ENCODE data around the gene NRIP1. TPM values are rescaled to one million over a fixed set of nuclear protein-coding genes. Genes with fewer than 3 reads are reported as not detected.
"Not testable (repeated sequence)": the region's sequence is repeated elsewhere in the genome, so short reads cannot be mapped to it uniquely, and the experiment has no call there.

Gene NRIP1
- total and polyA plus RNA-seq, 2 of the 13 experiments (the other 11 are each of a cell fraction or from before 2014, with no cell fraction given) = 21.0 to 69.0 TPM

- TF ChIP-seq, protein P1, sequence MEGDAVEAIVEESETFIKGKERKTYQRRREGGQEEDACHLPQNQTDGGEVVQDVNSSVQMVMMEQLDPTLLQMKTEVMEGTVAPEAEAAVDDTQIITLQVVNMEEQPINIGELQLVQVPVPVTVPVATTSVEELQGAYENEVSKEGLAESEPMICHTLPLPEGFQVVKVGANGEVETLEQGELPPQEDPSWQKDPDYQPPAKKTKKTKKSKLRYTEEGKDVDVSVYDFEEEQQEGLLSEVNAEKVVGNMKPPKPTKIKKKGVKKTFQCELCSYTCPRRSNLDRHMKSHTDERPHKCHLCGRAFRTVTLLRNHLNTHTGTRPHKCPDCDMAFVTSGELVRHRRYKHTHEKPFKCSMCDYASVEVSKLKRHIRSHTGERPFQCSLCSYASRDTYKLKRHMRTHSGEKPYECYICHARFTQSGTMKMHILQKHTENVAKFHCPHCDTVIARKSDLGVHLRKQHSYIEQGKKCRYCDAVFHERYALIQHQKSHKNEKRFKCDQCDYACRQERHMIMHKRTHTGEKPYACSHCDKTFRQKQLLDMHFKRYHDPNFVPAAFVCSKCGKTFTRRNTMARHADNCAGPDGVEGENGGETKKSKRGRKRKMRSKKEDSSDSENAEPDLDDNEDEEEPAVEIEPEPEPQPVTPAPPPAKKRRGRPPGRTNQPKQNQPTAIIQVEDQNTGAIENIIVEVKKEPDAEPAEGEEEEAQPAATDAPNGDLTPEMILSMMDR (CRISPR knock-in tag; IDR thresholded peaks at IDR 0.05) = 0 out of 2 replicates have a peak, but pooled peaks have one; percentile 8
- TF ChIP-seq ZNF775 (CRISPR knock-in tag; IDR thresholded peaks at IDR 0.05; ENCODE audit: borderline replicate concordance) = no peak
These were observed 30.5 kb downstream of the NRIP1 start (continued) for GRCh38 chr21:15034126-15034853.

GRCh38 chr21:15031790-15032357, 32.9 kb downstream of the NRIP1 start:
- POLR2A ChIA-PET = no interaction called here
- Histone ChIP-seq H3K4me2 (ENCODE audit: low read depth, low read length) (no peak overlapping the region), H3K9me3 (ENCODE audit: low read length) (no peaks in the 10 kb centered on the region), H3K36me3 (replicated peaks in 1 of 2; ENCODE audit: control insufficient read depth in 1 of 2, insufficient read depth in 2 of 2, low read length in 2 of 2) (peaks cover 6 to 39% of the 10 kb centered on the region in 2 experiments; a peak in 3 of 5 replicates), H3K4me1 (ENCODE audit: insufficient read depth, low read length) (peaks cover 22% of the 10 kb centered on the region), H3K9ac (ENCODE audit: insufficient read depth, low read depth, low read length) (no peak overlapping the region), H3K4me3 (replicated peaks in 1 of 3; ENCODE audit: insufficient read depth in 1 of 3, low read depth in 2 of 3, low read length in 3 of 3) (no peak overlapping the region), H3K27ac (ENCODE audit: extremely low read length, insufficient read depth, low read length) (no peak overlapping the region), H4K20me1 (ENCODE audit: insufficient read depth, low read length) (peaks cover 71% of the 10 kb centered on the region), H3K79me2 (ENCODE audit: insufficient read depth, low read length) (peaks cover 97% of the 10 kb centered on the region), H3K27me3 (ENCODE audit: control insufficient read depth in 1 of 2, insufficient read depth in 2 of 2, low read length in 2 of 2) (no peaks in the 10 kb centered on the region), H2AFZ (ENCODE audit: low read length) (no peak overlapping the region)
- CTCF ChIA-PET (ENCODE audit: low intra/inter-chr PET ratio, low total read pairs) = no interaction called here
- TF ChIP-seq RBM22 (optimal IDR thresholded peaks at IDR 0.05; ENCODE audit: low read length) = peak; percentile 27
- TF ChIP-seq, protein P2, sequence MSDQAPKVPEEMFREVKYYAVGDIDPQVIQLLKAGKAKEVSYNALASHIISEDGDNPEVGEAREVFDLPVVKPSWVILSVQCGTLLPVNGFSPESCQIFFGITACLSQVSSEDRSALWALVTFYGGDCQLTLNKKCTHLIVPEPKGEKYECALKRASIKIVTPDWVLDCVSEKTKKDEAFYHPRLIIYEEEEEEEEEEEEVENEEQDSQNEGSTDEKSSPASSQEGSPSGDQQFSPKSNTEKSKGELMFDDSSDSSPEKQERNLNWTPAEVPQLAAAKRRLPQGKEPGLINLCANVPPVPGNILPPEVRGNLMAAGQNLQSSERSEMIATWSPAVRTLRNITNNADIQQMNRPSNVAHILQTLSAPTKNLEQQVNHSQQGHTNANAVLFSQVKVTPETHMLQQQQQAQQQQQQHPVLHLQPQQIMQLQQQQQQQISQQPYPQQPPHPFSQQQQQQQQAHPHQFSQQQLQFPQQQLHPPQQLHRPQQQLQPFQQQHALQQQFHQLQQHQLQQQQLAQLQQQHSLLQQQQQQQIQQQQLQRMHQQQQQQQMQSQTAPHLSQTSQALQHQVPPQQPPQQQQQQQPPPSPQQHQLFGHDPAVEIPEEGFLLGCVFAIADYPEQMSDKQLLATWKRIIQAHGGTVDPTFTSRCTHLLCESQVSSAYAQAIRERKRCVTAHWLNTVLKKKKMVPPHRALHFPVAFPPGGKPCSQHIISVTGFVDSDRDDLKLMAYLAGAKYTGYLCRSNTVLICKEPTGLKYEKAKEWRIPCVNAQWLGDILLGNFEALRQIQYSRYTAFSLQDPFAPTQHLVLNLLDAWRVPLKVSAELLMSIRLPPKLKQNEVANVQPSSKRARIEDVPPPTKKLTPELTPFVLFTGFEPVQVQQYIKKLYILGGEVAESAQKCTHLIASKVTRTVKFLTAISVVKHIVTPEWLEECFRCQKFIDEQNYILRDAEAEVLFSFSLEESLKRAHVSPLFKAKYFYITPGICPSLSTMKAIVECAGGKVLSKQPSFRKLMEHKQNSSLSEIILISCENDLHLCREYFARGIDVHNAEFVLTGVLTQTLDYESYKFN (CRISPR knock-in tag; conservative IDR thresholded peaks at IDR 0.05) = no peak
- FAIRE-seq = no peak
- no TSS peak for BruUV-seq (replicated peaks)
- no peak for DNase-seq (ENCODE audit: low spot score)
- in situ Hi-C loops (cut with HindIII; ENCODE audit: extremely low pct_ligation_motif_present, low pct_unique_long_range_greater_than_20kb) (no loop called here), intact Hi-C loops (cut with micrococcal nuclease; ENCODE audit: unreplicated experiment) (no loop called here)
- WGBS (ENCODE audit: low lambda C conversion rate) = 100% methylated on average over 4 of the region's 4 CpGs
- ATAC-seq = no peak

- H3K27ac ChIP-seq (ENCODE audit: extremely low read length, insufficient read depth, low read length); H3K9ac ChIP-seq (ENCODE audit: insufficient read depth, low read depth, low read length); H3K27me3 ChIP-seq (ENCODE audit: control insufficient read depth in 1 of 2, insufficient read depth in 2 of 2, low read length in 2 of 2); CTCF ChIA-PET (ENCODE audit: low intra/inter-chr PET ratio, low total read pairs); DNase-seq (ENCODE audit: low spot score); H3K9me3 ChIP-seq (ENCODE audit: low read length); in situ Hi-C loops (cut with HindIII; ENCODE audit: extremely low pct_ligation_motif_present, low pct_unique_long_range_greater_than_20kb); ATAC-seq; H2AFZ ChIP-seq (ENCODE audit: low read length); POLR2A ChIA-PET; intact Hi-C loops (cut with micrococcal nuclease; ENCODE audit: unreplicated experiment); BruUV-seq (replicated peaks); FAIRE-seq; H3K4me3 ChIP-seq (replicated peaks in 1 of 3; ENCODE audit: insufficient read depth in 1 of 3, low read depth in 2 of 3, low read length in 3 of 3); H3K4me2 ChIP-seq (ENCODE audit: low read depth, low read length): not testable (repeated sequence)
- peaks cover 23% of the 10 kb centered on the region for H3K4me1 ChIP-seq (ENCODE audit: insufficient read depth, low read length)
- WGBS (ENCODE audit: low lambda C conversion rate) = 94% methylated on average over 14 of the region's 14 CpGs
- H4K20me1 ChIP-seq (ENCODE audit: insufficient read depth, low read length) = peaks cover 76% of the 10 kb centered on the region
- peaks cover 6 to 41% of the 10 kb centered on the region in 2 experiments; a peak in 3 of 5 replicates for H3K36me3 ChIP-seq (replicated peaks in 1 of 2; ENCODE audit: control insufficient read depth in 1 of 2, insufficient read depth in 2 of 2, low read length in 2 of 2)
- peaks cover 97% of the 10 kb centered on the region for H3K79me2 ChIP-seq (ENCODE audit: insufficient read depth, low read length)
These were observed 33.4 kb downstream of the NRIP1 start for GRCh38 chr21:15031362-15031761.

Data from HepG2 (cell line).